Stimulated activated effector memory CD8-positive, alpha-beta T cell treated with anti-CD3 and anti-CD28 coated beads, Interleukin-12 subunit alpha, Interleukin-12 subunit beta, amount 100 ng/mL, for 72 hours (primary cell): ENCODE data around the gene PLA2G2C.

Experiments used
- ATAC-seq: fragments of 150-1000 bp; cut with Tn5 transposase; 2 replicates; pipeline ENCODE4 v1.10.0; 2021
- DNase-seq, 2 donors: peaks; one replicate each; pipeline ENCODE4 v3.0.0; 2021 to 2022; ENCODE audit warnings: low spot score in 2 of 2
- H3K27ac Mint-ChIP-seq: one replicate; pipeline ENCODE4 v1.8.0; 2022; ENCODE audit warnings: mild to moderate bottlenecking, mixed read lengths
- H3K36me3 Mint-ChIP-seq: one replicate; pipeline ENCODE4 v1.8.0; 2022; ENCODE audit warnings: mild to moderate bottlenecking, mixed read lengths
- H3K4me1 Mint-ChIP-seq: one replicate; pipeline ENCODE4 v1.8.0; 2022; ENCODE audit warnings: mixed read lengths
- H3K4me3 Mint-ChIP-seq: one replicate; pipeline ENCODE4 v1.8.0; 2022; ENCODE audit warnings: mild to moderate bottlenecking, mixed read lengths
- H3K9me3 Mint-ChIP-seq: one replicate; pipeline ENCODE4 v1.8.0; 2022; ENCODE audit warnings: mixed read lengths

Gene PLA2G2C

DNA sequence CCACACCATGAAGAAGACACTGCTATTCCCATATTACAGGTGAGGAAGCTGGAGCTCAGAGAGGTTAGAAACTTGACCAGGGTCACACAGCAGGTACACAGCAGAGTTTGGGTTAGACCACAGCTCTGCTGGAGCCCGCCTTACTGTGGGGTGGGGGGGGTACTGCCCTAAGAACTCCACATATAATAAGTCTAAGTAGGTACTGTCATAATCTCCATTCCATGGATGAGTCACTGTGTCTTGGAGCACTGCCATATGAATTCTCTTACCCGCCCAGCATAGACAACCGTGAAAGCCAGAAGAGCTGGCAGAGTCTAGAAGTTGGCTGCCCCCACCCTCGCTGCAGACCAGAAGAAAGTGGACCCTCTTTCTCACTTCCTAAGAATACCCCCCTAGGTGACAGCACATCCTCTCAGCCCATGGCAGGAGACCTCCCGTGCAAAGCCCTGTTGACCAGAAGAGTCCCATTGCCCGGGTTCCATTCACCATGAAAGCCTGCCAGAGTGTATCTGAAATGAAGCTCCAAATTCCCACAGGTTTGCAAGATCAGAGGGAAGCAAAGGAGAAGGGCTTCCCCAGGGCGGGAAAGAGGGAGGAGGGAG is 61.8 kb downstream of the PLA2G2C start:
- DNase-seq, result no peak
- ATAC-seq, result peak; percentile 81
- H3K27ac Mint-ChIP-seq, result no peak overlapping the region
- no peak overlapping the region for H3K4me3 Mint-ChIP-seq
- H3K36me3 Mint-ChIP-seq, result no peaks in the 10 kb centered on the region
- H3K9me3 Mint-ChIP-seq, result no peaks in the 10 kb centered on the region
- peaks cover 26% of the 10 kb centered on the region for H3K4me1 Mint-ChIP-seq

DNA sequence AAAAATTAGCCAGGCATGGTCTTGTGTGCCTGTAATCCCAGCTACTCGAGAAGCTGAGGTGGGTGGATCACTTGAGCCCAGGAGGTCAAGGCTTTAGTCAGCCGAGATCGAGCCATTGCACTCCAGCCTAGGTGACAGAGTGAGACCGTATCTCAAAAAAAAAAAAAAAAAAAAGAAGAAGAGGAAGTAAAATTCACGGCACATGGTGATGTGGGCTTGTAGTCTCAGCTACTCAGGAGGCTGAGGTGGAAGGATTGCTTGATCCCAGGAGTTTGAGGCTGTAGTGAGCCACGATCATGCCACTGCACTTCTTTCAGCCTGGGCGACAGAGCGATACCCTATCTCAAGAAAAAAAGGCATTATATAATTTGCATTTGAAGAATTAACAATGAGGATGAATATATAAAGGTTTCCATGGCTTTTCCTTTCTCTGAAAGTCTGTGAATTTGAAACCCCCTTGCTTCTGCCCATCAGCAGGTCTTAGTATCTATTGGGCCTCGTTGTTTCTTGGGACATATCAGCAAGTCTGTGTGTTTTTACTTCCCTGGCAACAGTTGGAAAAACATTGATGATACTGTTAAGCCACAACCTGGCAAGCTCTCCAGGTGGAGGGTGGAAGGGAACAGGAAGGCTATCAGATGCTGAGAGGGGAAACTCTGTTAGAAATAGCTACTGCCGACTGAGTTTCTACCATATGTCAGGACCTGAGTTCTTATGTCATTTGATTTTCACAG is 62.4 kb downstream of the PLA2G2C start:
- DNase-seq (no peak), ATAC-seq (no peak)
- Mint-ChIP-seq H3K4me1 (peaks cover 26% of the 10 kb centered on the region), H3K36me3 (no peaks in the 10 kb centered on the region), H3K9me3 (no peaks in the 10 kb centered on the region), H3K27ac (no peak overlapping the region), H3K4me3 (no peak overlapping the region)

DNA sequence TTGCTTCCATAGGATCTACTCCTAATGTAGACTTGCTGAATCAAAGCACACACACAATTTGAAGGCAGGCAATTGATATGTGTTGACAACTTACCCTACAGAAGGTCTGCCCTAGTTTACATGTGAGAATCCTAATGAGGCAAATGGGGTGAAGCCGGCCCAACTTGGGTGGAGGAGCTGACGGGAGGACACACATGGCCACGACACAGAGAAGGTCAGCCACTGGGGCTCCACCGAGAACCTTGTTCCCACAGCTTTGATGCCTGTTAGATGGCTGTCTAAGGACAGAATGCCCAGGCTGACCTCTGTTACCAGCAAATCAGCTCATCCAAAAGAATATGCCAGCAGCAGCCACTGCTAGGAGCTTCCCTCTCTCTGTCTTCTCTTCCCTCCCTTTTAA is 65.5 kb downstream of the PLA2G2C start:
- Mint-ChIP-seq H3K4me3 (no peak overlapping the region), H3K9me3 (no peaks in the 10 kb centered on the region), H3K27ac (no peak overlapping the region), H3K4me1 (peaks cover 15% of the 10 kb centered on the region), H3K36me3 (no peaks in the 10 kb centered on the region)
- DNase-seq (no peak), ATAC-seq (no peak)

DNA sequence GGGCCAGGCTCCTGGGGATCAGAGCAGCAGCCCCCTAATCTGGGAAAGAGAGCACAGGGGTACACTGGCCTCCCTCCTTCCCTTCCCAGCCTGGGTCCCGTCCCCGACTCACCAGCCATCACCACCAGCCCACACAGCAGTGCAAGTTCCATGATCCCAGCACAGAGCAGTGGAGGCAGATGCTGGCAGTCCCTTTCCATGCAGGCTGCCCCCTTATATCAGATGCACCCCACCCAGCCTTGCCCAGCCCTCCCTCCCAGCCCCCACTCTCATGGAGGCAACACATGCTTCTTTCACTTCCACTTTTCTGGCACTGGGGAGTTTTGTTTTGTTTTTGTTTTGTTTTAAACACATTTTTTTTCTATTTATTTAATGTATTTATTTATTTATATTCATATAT is 67.0 kb downstream of the PLA2G2C start, which contains the start of gene PLA2G2D:
TSS of gene PLA2G2D (minus strand) at position 190 of the 400 bp plus-strand sequence. CDS start at position 152, 38 bp downstream.
- no peak within 1 kb of the TSS for H3K27ac Mint-ChIP-seq
- no peak within 1 kb of the TSS for H3K4me3 Mint-ChIP-seq
- H3K4me1 Mint-ChIP-seq, result peaks cover 7% of the 10 kb centered on the region
- no peaks in the 10 kb centered on the region for H3K9me3 Mint-ChIP-seq
- H3K36me3 Mint-ChIP-seq, result no peaks in the 10 kb centered on the region
- ATAC-seq, result no peak
- no peak for DNase-seq

DNA sequence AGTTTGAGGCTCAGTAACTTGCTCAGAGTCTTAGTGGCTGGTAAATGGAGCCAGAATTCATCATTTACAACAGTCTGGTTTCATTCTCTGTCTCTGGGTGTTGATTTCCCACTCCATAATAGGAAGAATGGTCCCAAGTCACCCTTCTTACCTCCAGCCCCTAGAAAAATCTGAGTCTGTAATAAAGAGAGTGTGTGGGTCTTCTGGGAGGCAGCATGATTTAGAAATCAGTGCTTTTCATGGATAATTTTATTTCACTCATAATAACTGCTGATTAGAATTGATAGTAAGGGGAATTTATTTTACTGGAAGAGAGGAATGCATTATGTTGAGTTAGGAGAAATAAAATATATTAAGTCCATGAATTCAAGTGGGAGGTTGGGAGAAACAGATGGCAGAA is 69.1 kb downstream of the PLA2G2C start:
- no peak overlapping the region for H3K4me3 Mint-ChIP-seq
- peaks cover 5% of the 10 kb centered on the region for H3K4me1 Mint-ChIP-seq
- no peak overlapping the region for H3K27ac Mint-ChIP-seq
- DNase-seq, result no peak
- H3K36me3 Mint-ChIP-seq, result no peaks in the 10 kb centered on the region
- no peak for ATAC-seq
- H3K9me3 Mint-ChIP-seq, result no peaks in the 10 kb centered on the region

DNA sequence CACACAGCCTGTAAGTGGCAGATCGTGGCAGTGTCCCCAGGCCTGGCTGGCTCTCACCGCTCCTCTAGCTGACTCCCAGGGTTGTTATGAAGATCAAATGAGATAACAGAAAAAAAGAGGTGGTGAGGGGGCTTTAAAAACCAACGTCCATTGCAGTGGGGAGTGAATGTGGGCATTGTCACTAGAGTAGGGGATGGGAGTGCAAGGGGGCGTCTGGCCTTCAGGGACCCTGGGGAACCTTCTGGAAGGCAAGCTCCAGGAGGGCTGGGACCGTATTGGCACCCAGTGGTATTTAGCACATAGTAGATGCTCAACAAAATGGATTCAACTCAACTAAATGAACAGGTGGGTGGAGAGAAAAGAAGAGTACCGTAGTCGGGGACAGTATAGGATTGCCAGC is 70.4 kb downstream of the PLA2G2C start:
- DNase-seq, result no peak
- Mint-ChIP-seq H3K4me1 (peaks cover 5% of the 10 kb centered on the region), H3K36me3 (no peaks in the 10 kb centered on the region), H3K27ac (no peak overlapping the region), H3K4me3 (no peak overlapping the region), H3K9me3 (no peaks in the 10 kb centered on the region)
- ATAC-seq, result no peak

DNA sequence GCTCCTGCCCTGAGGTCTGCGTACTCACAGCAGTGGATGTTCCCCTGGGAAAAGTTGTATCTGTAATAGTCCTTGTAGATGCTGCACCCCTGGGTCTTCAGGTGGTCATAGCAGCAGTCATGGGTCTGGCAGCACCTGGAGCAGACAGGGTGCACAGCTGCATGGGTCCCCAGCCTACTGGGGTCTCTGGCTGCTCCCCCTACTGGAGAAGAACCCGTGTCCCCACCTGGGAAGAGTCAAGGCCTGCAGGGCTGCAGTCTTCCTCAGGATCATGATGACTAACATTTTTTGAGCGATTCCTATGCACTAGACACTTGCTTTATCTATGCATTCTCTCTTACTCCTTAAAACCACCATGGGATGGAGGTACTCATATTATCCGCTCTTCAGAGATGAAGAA is 70.8 kb downstream of the PLA2G2C start:
- H3K27ac Mint-ChIP-seq, result no peak overlapping the region

DNA sequence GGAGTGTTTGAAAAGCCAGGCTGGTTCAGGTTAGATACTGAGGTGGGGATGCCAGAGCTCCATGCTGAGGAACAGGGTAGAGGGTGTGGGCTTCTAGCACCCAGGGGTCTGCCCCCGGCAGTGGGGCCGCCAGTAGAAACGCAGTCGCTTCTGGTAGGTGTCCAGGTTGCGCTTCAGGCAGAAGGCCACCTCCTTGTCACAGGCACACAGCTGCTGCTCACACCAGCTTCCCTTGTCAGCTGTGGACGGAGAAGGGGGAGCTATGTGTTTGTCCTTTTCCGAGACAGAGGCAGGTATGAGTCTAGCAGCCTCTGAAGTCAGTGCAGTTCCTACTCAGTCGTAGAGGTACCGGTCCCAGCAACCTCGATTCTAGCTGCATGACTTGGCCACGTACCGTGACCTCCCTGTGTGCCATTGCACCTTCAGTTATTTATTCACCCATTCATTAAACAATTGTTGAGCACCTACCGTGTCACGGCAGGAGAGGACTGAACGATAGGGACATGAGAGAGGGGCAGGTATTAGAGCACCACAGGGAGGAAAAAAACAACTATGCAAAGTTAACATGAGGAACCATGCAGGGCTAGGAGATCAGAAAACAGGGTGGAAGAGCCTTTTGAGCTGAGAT is 72.2 kb downstream of the PLA2G2C start:
- Mint-ChIP-seq H3K9me3 (no peaks in the 10 kb centered on the region), H3K27ac (no peak overlapping the region), H3K36me3 (no peaks in the 10 kb centered on the region), H3K4me3 (no peak overlapping the region), H3K4me1 (no peaks in the 10 kb centered on the region)
- DNase-seq, result no peak
- peak; percentile 11 for ATAC-seq

More for the DNA sequence above, 70.8 kb downstream of the PLA2G2C start:
- DNase-seq (no peak), ATAC-seq (no peak)
- no peaks in the 10 kb centered on the region for H3K36me3 Mint-ChIP-seq
- no peaks in the 10 kb centered on the region for H3K9me3 Mint-ChIP-seq
- peaks cover 5% of the 10 kb centered on the region for H3K4me1 Mint-ChIP-seq
- H3K4me3 Mint-ChIP-seq, result no peak overlapping the region
